Astrocyte (in vitro differentiated cells and primary cell): ENCODE data around the gene FARS2. TPM values are rescaled to one million over a fixed set of nuclear protein-coding genes. Genes with fewer than 3 reads are reported as not detected.

Experiments used
- DNase-seq: peaks from one replicate; pipeline ENCODE4 v3.0.0-alpha.2; 2010; ENCODE audit warnings: low read depth
- FAIRE-seq: peaks from 2 replicates; lab custom pipeline; 2011; peaks lifted over from hg19 to GRCh38; lab: Jason Lieb, UNC
- H2AFZ ChIP-seq: 2 replicates; pipeline ENCODE4 v1.6.0; 2012; ENCODE audit warnings: low read depth, low read length, inconsistent platforms
- H3K27ac ChIP-seq: 2 replicates; pipeline ENCODE4 v1.5.1; 2011; ENCODE audit warnings: low read depth, low read length, inconsistent platforms
- H3K27me3 ChIP-seq: 2 replicates; pipeline ENCODE4 v1.6.0; 2011; ENCODE audit warnings: low read length, inconsistent platforms; ENCODE audit not compliant: insufficient read depth
- H3K36me3 ChIP-seq: 2 replicates; pipeline ENCODE4 v1.5.1; 2011; ENCODE audit warnings: low read length, inconsistent platforms; ENCODE audit not compliant: insufficient read depth
- H3K4me1 ChIP-seq: 2 replicates; pipeline ENCODE4 v1.5.1; 2011; ENCODE audit warnings: low read length, inconsistent platforms; ENCODE audit not compliant: insufficient read depth
- H3K4me2 ChIP-seq: 2 replicates; pipeline ENCODE4 v1.6.0; 2012; ENCODE audit warnings: low read length, inconsistent platforms
- H3K4me3 ChIP-seq: 2 replicates; pipeline ENCODE4 v1.5.1; 2011; ENCODE audit warnings: low read depth, mild to moderate bottlenecking, low read length, inconsistent platforms; ENCODE audit not compliant: insufficient read depth
- H3K79me2 ChIP-seq: 2 replicates; pipeline ENCODE4 v1.6.0; 2012; ENCODE audit warnings: mild to moderate bottlenecking, low read length, inconsistent platforms; ENCODE audit not compliant: insufficient read depth
- H3K9ac ChIP-seq: 2 replicates; pipeline ENCODE4 v1.6.0; 2012; ENCODE audit warnings: mild to moderate bottlenecking, low read length, inconsistent platforms
- H3K9me3 ChIP-seq: 2 replicates; pipeline ENCODE4 v1.5.1; 2012; ENCODE audit warnings: low read depth, mild to moderate bottlenecking, low read length, inconsistent platforms; ENCODE audit not compliant: insufficient read depth
- H4K20me1 ChIP-seq: 2 replicates; pipeline ENCODE4 v1.6.0; 2012; ENCODE audit warnings: low read length, inconsistent platforms; ENCODE audit not compliant: insufficient read depth
- H3K27ac Mint-ChIP-seq: one replicate; pipeline ENCODE4 v1.8.0; 2021; ENCODE audit warnings: mild to moderate bottlenecking, mixed read lengths; ENCODE audit not compliant: unreplicated experiment
- H3K27me3 Mint-ChIP-seq: one replicate; pipeline ENCODE4 v1.8.0; 2021; ENCODE audit warnings: low read depth, mixed read lengths; ENCODE audit not compliant: unreplicated experiment
- H3K36me3 Mint-ChIP-seq: one replicate; pipeline ENCODE4 v1.8.0; 2021; ENCODE audit warnings: low read depth, mixed read lengths; ENCODE audit not compliant: unreplicated experiment
- H3K4me1 Mint-ChIP-seq: one replicate; pipeline ENCODE4 v1.8.0; 2021; ENCODE audit warnings: low read depth, mixed read lengths; ENCODE audit not compliant: unreplicated experiment
- H3K4me3 Mint-ChIP-seq: one replicate; pipeline ENCODE4 v1.8.0; 2021; ENCODE audit warnings: mild to moderate bottlenecking, moderate library complexity, mixed read lengths; ENCODE audit not compliant: unreplicated experiment
- H3K9me3 Mint-ChIP-seq: one replicate; pipeline ENCODE4 v1.8.0; 2021; ENCODE audit warnings: mild to moderate bottlenecking, mixed read lengths; ENCODE audit not compliant: unreplicated experiment
- CTCF ChIP-seq: IDR thresholded peaks from 2 replicates; pipeline ENCODE4 v1.5.1; 2011; ENCODE audit warnings: low read depth, mild to moderate bottlenecking, inconsistent platforms, low read length, moderate library complexity; ENCODE audit not compliant: insufficient read depth
- EZH2 ChIP-seq: IDR thresholded peaks from 2 replicates; pipeline ENCODE4 v1.6.1; 2012; ENCODE audit warnings: mild to moderate bottlenecking, low read length, inconsistent platforms; ENCODE audit not compliant: insufficient read depth
- total RNA-seq: library from RNA; stranded (reverse); gene quantifications from 2 replicates; pipeline ENCODE4 v1.2.1, GENCODE V29; 2021

Gene FARS2
- total RNA-seq, 1 donor from 2014 or later = 13.3 TPM

DNA sequence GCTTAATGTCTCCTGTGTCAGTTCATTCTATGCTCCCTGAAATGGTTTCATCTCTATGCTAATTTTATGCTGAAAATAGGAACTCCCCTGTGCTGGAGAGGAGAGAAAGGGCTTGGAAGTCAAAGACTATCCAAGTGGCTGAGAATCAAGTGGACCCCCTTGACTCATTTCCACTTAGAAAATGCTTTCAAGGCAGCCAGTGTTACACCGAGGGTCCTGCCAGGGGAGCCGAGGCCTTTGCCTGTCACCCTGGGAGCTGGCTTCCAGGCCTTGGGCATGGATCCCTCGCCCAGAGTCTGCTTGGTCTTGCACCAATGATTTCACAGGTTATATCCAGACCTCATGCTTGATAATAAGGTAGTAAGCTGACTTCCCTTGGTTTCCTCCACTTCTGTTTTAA is 402.8 kb downstream of the FARS2 start:
- no peaks in the 10 kb centered on the region for H3K9me3 ChIP-seq
- TF ChIP-seq EZH2 (no peak), CTCF (no peak)
- H3K9ac ChIP-seq = no peak overlapping the region
- DNase-seq (no peak), FAIRE-seq (no peak)
- H3K27me3 ChIP-seq = no peaks in the 10 kb centered on the region
- no peaks in the 10 kb centered on the region for H3K4me1 ChIP-seq
- H3K27ac ChIP-seq = no peak overlapping the region
- no peaks in the 10 kb centered on the region for H3K36me3 ChIP-seq
- H4K20me1 ChIP-seq = no peaks in the 10 kb centered on the region
- H3K4me3 Mint-ChIP-seq = no peak overlapping the region
- H3K9me3 Mint-ChIP-seq = no peaks in the 10 kb centered on the region
- peaks cover 4% of the 10 kb centered on the region for H3K36me3 Mint-ChIP-seq
- H3K27me3 Mint-ChIP-seq = no peaks in the 10 kb centered on the region
- H2AFZ ChIP-seq = no peak overlapping the region
- H3K4me1 Mint-ChIP-seq = peaks cover 4% of the 10 kb centered on the region
- no peak overlapping the region for H3K4me2 ChIP-seq
- no peak overlapping the region for H3K4me3 ChIP-seq
- H3K27ac Mint-ChIP-seq = no peak overlapping the region
- no peaks in the 10 kb centered on the region for H3K79me2 ChIP-seq

- H2AFZ ChIP-seq = no peak overlapping the region
- Mint-ChIP-seq H3K9me3 (no peaks in the 10 kb centered on the region), H3K27ac (no peak overlapping the region), H3K4me1 (peaks cover 2% of the 10 kb centered on the region), H3K4me3 (no peak overlapping the region), H3K36me3 (peaks cover 4% of the 10 kb centered on the region), H3K27me3 (no peaks in the 10 kb centered on the region)
- no peaks in the 10 kb centered on the region for H4K20me1 ChIP-seq
- no peaks in the 10 kb centered on the region for H3K27me3 ChIP-seq
- no peak overlapping the region for H3K4me2 ChIP-seq
- DNase-seq (no peak), FAIRE-seq (no peak)
- no peak overlapping the region for H3K27ac ChIP-seq
- H3K4me3 ChIP-seq = no peak overlapping the region
- H3K4me1 ChIP-seq = no peaks in the 10 kb centered on the region
- H3K79me2 ChIP-seq = no peaks in the 10 kb centered on the region
- no peak overlapping the region for H3K9ac ChIP-seq
- no peak for TF ChIP-seq CTCF
- no peak for TF ChIP-seq EZH2
- H3K36me3 ChIP-seq = no peaks in the 10 kb centered on the region
- no peaks in the 10 kb centered on the region for H3K9me3 ChIP-seq
Measured at GRCh38 chr6:5665173-5665572, 403.9 kb downstream of the FARS2 start.

GRCh38 chr6:5665667-5666066 is 404.4 kb downstream of the FARS2 start:
- Mint-ChIP-seq H3K36me3 (peaks cover 4% of the 10 kb centered on the region), H3K9me3 (no peaks in the 10 kb centered on the region), H3K4me1 (peaks cover 2% of the 10 kb centered on the region), H3K4me3 (no peak overlapping the region), H3K27ac (no peak overlapping the region), H3K27me3 (no peaks in the 10 kb centered on the region)
- Histone ChIP-seq H3K4me2 (no peak overlapping the region), H4K20me1 (no peaks in the 10 kb centered on the region), H3K27me3 (no peaks in the 10 kb centered on the region), H3K79me2 (no peaks in the 10 kb centered on the region), H3K9me3 (no peaks in the 10 kb centered on the region), H2AFZ (no peak overlapping the region), H3K27ac (no peak overlapping the region), H3K4me3 (no peak overlapping the region), H3K36me3 (no peaks in the 10 kb centered on the region), H3K4me1 (no peaks in the 10 kb centered on the region), H3K9ac (no peak overlapping the region)
- TF ChIP-seq CTCF = no peak
- TF ChIP-seq EZH2 = no peak
- no peak for DNase-seq
- FAIRE-seq = no peak
